GM21717 (cell line): ENCODE data around the gene CHST2.

ENCODE experiments used
- ATAC-seq: cut with Tn5 transposase; IDR thresholded peaks from one replicate; pipeline ENCODE4 v1.9.1; 2021; ENCODE audit warnings: mild to moderate bottlenecking, moderate library complexity; ENCODE audit not compliant: unreplicated experiment

Gene CHST2

DNA sequence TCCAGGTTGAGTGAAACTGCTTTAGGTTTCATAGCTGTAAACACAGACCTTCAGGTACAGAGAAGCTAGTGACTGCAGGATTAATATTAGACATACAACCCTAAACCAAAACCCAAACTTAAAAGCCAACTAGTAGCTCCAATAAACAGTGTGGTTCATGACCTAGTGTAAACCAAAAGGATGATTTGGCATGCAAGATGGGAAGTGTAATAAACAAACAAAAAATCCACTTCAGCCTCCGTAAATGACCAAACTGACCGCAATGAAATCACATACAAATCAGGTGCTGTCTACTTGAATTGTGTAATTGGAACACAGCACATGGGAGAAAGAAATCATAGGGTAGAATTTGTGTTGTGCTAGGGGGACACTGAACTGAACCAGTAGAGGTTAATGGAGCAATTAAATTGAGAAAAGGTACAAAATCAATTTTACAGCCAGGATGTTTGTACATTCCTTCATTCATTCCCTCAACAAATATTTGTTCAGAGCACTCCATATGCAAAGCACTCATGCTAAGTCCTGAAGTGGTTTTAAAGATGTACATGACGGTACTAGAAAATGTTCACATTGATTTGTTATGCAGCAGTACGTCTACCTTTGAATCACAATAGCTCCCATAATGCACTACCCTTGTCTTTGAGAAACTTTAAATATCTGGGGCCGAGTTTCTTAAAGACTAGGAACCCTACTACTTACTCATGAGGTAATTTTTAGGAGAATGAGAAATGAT lies 21.4 kb upstream of the CHST2 start:
- no peak for ATAC-seq

DNA sequence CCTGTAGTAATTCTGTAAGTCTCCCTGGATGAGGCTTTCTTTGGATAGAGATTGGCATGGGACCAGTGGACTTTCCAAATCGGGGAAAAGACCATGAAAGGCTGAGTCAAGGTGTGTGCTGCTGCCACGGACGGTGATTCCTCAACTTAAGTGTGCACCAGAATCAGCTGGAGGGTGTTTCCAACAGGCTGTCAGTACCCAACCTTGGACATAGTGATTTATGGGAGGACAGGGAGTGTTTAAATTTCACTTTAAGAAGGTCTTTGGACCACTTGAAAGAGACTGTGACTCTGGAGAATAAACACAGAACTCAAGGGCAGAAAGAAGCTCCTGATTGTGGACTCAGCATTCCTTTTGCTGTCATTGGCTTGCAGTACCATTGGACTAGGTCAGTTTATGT lies 20.4 kb upstream of the CHST2 start:
- ATAC-seq: no peak

DNA sequence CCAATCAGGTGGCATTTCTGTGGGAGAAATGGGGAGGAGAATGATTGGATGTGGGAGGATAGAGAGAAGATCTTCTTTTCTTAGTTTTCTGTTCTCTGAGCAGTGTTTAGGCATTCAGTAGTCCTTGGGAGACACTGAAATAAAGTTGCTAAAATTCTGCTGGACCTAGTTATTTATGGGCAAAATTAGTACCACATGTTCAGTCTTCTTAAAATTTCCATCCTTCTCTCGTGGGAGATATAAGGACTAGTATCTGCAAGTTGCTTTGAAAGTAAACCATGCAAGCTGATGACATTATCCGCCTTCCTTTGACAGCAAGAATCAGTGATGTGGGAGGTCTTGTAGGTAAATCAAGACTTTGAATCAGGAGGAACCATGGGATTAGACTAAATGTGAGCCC lies 19.9 kb upstream of the CHST2 start:
- no peak for ATAC-seq

DNA sequence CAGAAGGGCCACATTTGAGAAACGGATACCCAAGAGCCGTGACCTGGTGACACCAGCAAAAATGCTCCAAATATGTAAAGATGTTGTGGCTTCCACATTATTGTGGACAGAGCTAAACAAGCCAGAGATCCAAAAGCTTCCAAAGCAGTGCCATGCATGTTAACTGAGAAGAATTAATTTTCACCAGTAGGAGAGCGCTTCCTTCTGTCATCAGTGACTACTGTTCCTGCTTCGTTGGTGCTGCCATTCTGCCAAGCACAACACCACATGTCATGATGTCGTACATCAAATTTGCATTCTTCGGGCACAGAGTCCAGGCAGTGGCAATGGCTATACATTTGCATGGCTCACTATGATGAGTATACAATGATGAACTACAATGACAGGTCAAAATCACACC lies 19.1 kb upstream of the CHST2 start:
- ATAC-seq: no peak

DNA sequence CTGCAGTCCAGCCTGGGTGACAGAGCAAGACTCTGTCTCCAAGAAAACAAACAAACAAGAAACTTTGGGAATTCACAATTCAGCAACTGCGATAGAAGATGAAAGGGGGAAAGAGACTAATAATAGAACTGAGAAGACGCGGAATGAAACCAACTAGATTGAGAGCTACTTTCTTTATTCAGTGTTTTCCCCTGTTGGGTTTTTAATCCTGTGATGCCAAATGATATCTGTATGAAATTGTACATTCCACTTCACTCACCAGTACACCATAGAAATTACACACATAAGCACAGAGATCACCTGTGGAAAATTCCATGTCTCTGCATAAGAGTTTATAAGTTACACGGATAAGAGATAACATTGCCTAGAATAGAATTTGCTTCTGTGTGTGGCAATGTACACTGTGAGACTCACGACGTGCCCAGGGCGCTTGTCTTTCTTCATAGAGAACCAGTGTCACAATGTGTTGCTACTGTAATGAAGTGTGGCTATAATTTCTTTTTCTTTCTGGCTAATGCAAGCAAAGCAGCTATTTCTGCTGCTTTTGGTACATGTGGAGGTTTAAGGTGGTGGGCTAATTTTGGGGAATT lies 17.7 kb upstream of the CHST2 start:
- no peak for ATAC-seq

DNA sequence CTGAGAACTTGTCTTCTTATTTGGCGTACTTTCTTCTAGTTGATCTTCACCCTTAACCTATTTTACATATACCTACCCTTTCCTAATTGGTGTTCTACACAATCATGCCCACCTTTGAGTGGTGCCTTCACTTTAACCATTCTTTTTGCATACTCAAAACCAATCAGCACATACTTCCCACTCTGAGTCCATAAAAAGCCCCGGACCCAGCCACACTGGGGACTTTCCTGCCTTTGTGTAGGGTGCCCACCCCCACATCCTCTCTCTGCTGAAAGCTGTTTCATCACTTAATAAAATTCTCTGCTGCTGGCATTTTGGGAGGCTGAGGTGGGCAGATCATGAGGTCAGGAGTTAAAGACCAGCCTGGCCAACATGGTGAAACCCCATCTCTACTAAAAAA lies 15.9 kb upstream of the CHST2 start:
- peak; percentile 88 for ATAC-seq

DNA sequence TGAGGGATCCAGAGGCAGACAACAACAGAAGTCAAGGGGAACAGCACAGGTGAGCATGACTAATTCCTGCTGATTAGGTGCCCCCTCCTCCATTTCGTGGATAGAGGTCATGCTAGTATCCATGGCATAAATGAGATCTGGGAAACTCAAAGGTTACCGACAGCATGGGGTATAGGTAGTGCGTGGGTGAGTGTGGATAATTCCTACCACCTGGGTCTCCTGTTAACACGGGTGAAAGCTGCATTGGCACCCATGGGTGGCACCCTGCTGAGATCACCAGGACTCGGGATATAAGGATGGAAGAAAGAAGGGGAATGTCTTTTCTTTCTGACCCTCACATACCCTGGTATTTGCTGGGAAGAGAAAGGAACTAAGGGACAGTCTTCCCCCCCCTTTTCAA lies 14.4 kb upstream of the CHST2 start:
- no peak for ATAC-seq

DNA sequence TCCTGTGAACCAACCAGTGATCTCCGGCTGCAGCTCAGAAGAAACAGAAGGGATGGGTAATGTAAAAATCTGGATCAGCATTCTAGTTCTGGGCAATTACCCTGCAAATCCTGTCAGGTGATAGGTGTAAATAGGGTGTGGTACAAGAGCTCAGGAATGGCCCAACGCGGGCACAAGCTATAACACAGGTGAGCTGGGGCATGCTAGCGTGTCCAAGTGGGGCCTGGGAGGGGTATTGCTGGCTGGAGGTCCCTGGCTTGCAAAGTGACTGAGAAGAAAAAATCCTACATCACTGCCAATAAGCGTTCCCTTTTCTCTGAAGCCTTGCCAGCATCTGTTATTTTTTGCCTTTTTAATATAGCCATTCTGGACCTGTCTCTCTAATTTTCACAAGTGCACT lies 9.7 kb upstream of the CHST2 start:
- no peak for ATAC-seq

DNA sequence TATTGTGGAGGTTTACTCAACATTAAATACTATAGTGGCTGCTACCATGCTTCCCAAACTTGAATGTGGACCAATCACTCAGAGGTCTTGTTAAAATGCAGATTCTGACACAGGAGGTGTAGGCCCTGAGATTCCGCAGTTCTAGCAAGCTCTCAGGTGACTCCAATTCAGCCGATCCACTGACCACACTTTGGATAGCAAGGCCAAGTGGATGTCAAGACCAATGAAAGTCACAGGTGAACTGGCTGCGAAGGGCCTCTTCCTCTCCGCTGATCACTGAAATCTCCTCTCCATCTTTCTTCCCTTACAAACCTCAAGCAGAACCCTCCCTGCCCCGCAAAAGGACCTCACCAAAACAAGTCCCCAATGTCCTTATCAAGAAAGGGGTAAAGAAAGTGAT lies 9.2 kb upstream of the CHST2 start:
- no peak for ATAC-seq

DNA sequence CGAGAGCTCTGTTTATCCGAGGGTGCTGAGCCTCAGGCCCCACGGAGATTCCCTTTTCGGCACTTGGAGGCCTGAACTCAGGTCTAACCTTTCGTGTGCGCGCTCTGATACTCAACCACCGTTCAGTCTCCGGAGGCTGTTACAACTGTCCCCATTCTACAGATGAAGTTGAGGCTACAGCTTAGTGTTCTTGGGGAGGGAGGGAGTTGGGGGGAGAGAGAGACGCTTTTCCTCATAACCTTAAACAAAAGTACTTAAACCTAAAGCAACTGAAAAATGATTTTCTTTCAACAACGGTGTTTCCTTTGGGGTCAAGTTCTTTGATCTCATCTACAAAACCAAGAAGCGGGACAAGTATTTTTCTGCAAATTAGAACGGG lies 952 bp upstream of the CHST2 start:
- ATAC-seq: no peak

DNA sequence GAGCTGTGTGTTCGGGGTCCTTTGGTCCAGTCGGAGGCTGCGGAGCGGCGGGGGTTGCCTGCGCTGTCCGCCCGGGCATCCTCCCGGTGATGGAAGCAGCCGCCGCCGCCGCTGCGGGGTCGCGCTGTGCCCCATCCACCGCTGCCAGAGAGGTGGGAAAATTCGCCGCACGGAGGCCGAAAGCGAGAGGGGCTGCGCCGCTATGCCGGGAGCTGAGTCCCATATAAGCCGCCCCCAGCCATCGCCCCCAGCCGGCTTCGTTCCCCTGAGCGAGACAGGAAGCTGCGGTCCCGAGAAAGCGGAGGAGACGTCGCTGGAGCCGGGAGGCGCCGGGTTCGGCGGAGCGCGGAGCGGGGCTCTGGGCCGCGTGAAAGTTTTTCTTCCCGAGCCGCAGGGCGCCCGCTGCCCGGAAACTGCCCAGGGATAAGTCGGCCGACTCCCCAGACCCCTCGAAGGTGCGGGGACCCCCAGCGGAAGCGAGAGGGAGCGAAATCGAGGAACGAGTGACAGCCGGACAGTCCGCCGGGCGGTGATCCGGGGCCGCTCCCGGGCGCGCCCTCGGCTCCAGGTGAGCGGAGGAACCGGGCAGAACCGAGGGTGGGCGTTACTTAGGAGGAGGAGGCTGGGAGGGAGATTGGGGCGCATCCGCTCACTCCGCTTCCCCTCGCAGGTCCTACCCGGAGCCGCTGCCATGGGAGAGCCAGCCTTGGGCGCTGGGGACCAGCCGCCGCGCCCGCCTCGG lies 574 bp downstream of the CHST2 start:
- ATAC-seq: peak; percentile 14

DNA sequence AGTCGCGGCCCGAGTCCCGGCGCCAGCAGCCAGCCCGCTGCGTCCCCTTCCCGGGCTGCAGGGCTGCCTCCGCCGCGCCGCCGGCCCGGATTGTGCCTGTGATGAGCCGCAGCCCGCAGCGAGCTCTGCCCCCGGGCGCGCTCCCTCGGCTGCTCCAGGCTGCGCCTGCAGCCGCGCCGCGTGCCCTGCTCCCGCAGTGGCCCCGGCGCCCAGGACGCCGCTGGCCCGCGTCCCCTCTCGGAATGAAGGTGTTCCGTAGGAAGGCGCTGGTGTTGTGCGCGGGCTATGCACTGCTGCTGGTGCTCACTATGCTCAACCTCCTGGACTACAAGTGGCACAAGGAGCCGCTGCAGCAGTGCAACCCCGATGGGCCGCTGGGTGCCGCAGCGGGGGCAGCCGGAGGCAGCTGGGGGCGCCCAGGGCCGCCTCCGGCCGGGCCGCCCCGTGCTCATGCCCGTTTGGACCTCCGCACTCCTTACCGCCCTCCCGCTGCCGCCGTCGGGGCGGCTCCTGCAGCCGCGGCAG lies 1.2 kb downstream of the CHST2 start:
- ATAC-seq: peak; percentile 32

DNA sequence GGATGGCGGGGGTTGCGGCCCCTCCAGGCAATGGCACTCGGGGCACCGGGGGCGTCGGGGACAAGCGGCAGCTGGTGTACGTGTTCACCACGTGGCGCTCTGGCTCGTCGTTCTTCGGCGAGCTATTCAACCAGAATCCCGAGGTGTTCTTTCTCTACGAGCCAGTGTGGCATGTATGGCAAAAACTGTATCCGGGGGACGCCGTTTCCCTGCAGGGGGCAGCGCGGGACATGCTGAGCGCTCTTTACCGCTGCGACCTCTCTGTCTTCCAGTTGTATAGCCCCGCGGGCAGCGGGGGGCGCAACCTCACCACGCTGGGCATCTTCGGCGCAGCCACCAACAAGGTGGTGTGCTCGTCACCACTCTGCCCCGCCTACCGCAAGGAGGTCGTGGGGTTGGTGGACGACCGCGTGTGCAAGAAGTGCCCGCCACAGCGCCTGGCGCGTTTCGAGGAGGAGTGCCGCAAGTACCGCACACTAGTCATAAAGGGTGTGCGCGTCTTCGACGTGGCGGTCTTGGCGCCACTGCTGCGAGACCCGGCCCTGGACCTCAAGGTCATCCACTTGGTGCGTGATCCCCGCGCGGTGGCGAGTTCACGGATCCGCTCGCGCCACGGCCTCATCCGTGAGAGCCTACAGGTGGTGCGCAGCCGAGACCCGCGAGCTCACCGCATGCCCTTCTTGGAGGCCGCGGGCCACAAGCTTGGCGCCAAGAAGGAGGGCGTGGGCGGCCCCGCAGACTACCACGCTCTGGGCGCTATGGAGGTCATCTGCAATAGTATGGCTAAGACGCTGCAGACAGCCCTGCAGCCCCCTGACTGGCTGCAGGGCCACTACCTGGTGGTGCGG lies 1.9 kb downstream of the CHST2 start:
- ATAC-seq: peak; percentile 22

DNA sequence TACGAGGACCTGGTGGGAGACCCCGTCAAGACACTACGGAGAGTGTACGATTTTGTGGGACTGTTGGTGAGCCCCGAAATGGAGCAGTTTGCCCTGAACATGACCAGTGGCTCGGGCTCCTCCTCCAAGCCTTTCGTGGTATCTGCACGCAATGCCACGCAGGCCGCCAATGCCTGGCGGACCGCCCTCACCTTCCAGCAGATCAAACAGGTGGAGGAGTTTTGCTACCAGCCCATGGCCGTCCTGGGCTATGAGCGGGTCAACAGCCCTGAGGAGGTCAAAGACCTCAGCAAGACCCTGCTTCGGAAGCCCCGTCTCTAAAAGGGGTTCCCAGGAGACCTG lies 2.5 kb downstream of the CHST2 start:
- no peak for ATAC-seq

DNA sequence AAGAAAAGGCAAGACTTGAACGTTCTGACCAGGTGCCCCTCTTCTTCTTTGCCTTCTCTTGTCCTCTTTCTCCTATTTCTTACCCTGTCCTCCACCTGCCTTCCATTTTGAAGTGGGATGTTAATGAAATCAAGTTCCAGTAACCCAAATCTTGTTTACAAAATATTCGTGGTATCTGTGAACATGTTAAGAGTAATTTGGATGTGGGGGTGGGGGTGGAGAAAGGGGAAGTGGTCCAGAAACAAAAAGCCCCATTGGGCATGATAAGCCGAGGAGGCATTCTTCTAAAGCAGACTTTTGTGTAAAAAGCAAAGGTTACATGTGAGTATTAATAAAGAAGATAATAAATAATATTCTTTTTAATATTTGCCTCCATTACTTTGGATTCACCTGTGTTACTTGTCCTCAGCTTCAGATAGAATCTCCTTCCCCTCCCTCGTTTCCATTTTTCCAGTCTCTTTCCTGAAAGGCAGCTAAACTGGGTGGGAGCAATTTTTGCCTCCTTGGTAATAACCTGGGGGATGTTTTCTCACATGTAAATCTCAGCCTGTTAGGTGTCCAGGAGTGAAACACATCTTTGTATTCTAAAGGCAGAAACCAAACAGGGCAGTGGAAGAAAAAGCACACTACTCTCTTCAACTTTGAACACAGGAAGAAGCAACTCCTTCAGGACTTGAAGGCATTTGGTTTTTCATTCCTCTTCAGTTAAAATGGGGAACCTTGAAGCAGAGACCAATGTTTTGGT lies 3.2 kb downstream of the CHST2 start:
- no peak for ATAC-seq

DNA sequence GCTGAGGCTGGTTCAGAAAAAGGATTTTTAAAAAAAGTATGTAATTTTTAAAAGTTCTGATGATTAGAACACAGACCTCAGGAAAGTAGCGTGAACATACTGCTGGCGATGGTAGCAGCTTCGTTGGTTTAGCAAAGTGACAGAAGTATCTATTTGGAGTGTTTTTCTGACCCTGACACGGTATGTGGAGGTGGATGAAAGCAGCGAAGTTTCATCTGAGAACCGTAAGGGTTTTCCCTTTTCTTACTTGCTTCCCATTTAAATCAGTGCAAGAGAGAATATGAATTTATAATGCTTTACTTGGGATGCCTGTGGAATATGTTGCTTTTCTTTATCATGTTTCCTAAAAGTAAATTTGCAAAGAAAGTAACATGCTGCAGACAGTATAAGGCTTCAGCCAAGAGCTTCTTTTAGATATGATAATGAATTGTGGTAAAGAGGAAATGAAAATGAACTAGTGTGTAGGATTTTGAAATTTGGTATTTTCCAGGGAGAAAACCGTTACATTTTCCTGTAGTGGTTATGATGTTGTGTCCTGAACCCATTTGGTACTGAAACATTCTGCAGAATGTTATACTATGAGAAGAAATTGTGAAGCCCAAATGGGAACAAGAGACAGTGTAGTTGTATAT lies 3.9 kb downstream of the CHST2 start:
- ATAC-seq: peak; percentile 21

DNA sequence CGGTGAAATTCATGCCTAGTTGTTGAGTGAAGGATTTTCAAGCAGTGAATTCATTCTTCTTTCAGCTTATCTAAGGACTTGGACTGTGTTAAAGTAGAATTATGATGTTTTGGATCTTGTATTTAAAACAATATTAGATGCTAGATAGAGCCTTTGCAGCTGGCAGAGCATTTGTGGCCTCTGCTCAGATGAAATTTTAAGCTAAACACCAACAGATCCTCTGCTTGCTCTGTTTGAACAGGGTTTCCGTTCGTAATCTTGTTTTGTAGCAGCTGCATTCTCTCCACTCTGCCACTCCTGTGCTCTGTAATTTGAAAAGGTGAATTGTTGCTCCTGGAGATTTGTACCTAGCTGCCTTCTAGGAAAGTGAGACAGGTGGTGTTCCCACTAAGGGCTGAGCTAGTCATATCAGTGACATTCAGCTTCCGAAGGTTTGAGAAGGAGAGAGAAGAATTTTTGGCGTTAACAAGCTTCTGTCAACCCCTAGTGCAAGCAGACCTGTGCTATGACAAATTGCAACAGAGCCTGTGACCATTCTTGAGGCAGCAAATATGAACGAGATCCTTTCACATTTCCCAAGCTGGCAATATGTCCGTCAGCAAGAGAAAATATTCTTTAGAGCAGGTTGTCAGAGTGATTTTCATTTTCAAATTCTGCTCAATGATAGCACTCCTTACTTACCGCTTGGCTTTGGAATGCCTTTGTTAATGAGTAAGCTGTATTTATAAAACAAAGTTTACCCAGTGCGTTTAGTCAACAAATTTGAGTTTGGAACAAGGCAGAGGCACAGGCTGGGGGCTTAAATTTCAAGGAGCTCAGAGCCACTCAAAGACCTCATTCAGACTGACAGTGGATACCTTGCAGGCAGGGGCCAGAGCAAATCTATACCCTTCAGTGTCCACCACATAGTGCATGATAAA lies 5.3 kb downstream of the CHST2 start:
- no peak for ATAC-seq

DNA sequence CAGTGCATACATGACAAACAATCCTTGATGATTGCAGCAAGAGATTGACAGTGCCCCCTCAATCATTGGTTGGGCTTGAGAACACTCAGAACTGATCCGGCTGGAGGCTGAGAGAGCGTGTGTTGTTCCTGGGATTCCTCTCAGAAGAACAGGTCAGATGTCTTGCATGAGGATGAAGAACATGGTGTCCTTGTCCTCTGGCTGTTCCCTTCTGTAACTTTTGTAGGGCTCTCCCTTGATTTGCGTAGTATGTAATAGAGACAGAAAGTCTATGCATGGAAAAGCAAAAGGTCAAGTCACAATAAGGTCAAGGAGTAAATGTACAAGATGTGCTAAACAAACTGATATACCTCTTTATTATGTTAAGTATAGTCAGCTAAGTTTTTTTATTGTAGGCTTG lies 8.2 kb downstream of the CHST2 start:
- ATAC-seq: no peak
